Midbrain (tissue), 1 donor: ENCODE results near the gene DPF3.
A peak's percentile ranks its signal among the peaks of the same experiment; 100 is the strongest.
"Not testable (repeated sequence)": the region's sequence is repeated elsewhere in the genome, so short reads cannot be mapped to it uniquely, and the experiment has no call there.

ENCODE experiments used
- DNase-seq: peaks from one replicate; lab custom pipeline; 2025; lab: John Stamatoyannopoulos, UW

Gene DPF3

GRCh38 chr14:72766296-72766695, 127.6 kb downstream of the DPF3 start:
- DNase-seq: no peak

GRCh38 chr14:72763892-72764291, 130.0 kb downstream of the DPF3 start:
- no peak for DNase-seq

- no peak for DNase-seq
Measured at GRCh38 chr14:72759670-72760069, 134.2 kb downstream of the DPF3 start.

GRCh38 chr14:72758993-72759392, 134.9 kb downstream of the DPF3 start:
- no peak for DNase-seq

GRCh38 chr14:72758420-72758819, 135.5 kb downstream of the DPF3 start:
- DNase-seq: no peak

- DNase-seq: no peak
Measured at GRCh38 chr14:72756967-72757366, 136.9 kb downstream of the DPF3 start.

GRCh38 chr14:72755766-72756165, 138.1 kb downstream of the DPF3 start:
- no peak for DNase-seq

- no peak for DNase-seq
Measured at GRCh38 chr14:72754949-72755348, 139.0 kb downstream of the DPF3 start.

GRCh38 chr14:72753879-72754400, 140.0 kb downstream of the DPF3 start:
- no peak for DNase-seq

- no peak for DNase-seq
Measured at GRCh38 chr14:72753044-72753710, 140.7 kb downstream of the DPF3 start.

GRCh38 chr14:72752034-72752412, 141.9 kb downstream of the DPF3 start:
- no peak for DNase-seq

- no peak for DNase-seq
Measured at GRCh38 chr14:72751276-72752033, 142.4 kb downstream of the DPF3 start.

GRCh38 chr14:72748921-72749320, 145.0 kb downstream of the DPF3 start:
- not testable (repeated sequence) for DNase-seq

GRCh38 chr14:72747652-72748051, 146.2 kb downstream of the DPF3 start:
- no peak for DNase-seq

- DNase-seq: no peak
Measured at GRCh38 chr14:72745991-72746980, 147.6 kb downstream of the DPF3 start.

GRCh38 chr14:72745546-72745945, 148.4 kb downstream of the DPF3 start:
- no peak for DNase-seq

GRCh38 chr14:72744416-72745120, 149.3 kb downstream of the DPF3 start:
- no peak for DNase-seq

- peak; percentile 11 for DNase-seq
Measured at GRCh38 chr14:72743626-72744025, 150.3 kb downstream of the DPF3 start.

- no peak for DNase-seq
Measured at GRCh38 chr14:72742838-72743195, 151.1 kb downstream of the DPF3 start.

- DNase-seq: peak; percentile 57
Measured at GRCh38 chr14:72742118-72742837, 151.6 kb downstream of the DPF3 start.

GRCh38 chr14:72741826-72742117, 152.1 kb downstream of the DPF3 start:
- DNase-seq: no peak
